ENCODE data around the gene SLC39A3.

SLC39A3 gene

GRCh38 chr19:2769218-2769617 lies 29.4 kb upstream of the SLC39A3 start:
- no peak for DNase-seq (ENCODE audit: low spot score)
- in situ Hi-C loops (cut with MboI; ENCODE audit: low pct_unique_long_range_greater_than_20kb, low sequenced_read_pairs, unreplicated experiment), result no loop called here
- TF ChIP-seq, protein P1, sequence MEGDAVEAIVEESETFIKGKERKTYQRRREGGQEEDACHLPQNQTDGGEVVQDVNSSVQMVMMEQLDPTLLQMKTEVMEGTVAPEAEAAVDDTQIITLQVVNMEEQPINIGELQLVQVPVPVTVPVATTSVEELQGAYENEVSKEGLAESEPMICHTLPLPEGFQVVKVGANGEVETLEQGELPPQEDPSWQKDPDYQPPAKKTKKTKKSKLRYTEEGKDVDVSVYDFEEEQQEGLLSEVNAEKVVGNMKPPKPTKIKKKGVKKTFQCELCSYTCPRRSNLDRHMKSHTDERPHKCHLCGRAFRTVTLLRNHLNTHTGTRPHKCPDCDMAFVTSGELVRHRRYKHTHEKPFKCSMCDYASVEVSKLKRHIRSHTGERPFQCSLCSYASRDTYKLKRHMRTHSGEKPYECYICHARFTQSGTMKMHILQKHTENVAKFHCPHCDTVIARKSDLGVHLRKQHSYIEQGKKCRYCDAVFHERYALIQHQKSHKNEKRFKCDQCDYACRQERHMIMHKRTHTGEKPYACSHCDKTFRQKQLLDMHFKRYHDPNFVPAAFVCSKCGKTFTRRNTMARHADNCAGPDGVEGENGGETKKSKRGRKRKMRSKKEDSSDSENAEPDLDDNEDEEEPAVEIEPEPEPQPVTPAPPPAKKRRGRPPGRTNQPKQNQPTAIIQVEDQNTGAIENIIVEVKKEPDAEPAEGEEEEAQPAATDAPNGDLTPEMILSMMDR (IDR thresholded peaks at IDR 0.05; ENCODE audit: extremely low read depth, insufficient read depth, missing control alignments), result no peak

DNA sequence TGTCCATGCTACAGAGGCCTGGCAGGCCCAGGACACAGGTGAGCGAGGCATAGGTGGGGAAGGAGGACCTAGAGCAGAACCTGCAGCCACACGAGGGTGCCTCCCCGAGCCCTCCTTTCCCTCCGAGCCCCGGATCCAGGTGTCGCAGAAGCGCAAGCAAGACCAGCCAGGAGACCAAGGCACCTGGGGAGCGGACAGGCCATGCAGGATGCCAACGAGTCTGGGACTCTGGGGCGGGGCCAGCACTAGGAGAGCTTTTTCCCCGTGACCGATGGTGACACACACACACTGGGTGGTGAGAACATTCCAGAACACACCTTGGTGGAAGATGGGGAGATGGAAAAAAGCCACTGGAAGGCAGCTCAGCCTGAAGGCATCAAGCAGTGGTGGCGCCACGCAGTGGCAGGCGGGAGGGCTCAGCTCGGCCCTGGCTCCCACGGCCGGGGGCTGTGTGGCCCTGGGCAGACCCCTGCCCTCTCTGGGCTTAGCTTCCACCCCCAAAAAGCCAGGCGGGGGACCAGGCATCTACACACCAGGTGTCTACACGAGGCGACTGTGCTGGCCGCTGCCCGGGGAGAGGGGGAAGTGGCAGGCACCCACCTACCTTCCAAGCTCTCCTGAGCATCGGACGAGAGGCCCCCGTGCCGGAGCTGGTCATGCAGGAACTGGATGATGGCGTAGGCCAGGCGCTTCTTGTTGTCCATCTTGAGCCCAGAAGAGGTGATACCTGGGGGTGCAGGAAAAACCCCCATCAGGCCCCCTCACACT lies 28.7 kb upstream of the SLC39A3 start:
- no peak for DNase-seq (ENCODE audit: low spot score)
- in situ Hi-C loops (cut with MboI; ENCODE audit: low pct_unique_long_range_greater_than_20kb, low sequenced_read_pairs, unreplicated experiment), result no loop called here
- TF ChIP-seq, protein P1 (IDR thresholded peaks at IDR 0.05; ENCODE audit: extremely low read depth, insufficient read depth, missing control alignments), result no peak

DNA sequence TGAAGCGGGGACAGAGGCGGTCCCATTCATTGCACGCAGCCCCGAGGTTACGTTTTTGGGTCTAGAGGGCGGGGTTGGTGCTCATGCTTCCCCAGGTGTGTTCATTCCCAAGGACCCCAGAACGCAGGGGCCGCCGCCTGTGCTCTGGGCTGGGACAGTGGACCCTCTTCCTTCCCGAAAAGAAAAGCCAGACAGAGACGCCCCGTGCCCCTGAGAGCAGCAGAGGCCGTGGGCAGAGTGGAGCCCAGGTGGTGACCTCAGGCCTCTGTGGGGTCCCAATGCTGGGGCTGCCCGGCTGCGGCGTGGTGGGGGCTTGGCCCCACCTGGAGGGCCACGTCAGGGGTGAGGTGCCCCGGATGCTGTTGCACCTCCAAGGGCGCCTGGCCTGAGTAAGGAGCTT lies 27.9 kb upstream of the SLC39A3 start:
- no peak for DNase-seq (ENCODE audit: low spot score)
- in situ Hi-C loops (cut with MboI; ENCODE audit: low pct_unique_long_range_greater_than_20kb, low sequenced_read_pairs, unreplicated experiment), result no loop called here
- TF ChIP-seq, protein P1 (IDR thresholded peaks at IDR 0.05; ENCODE audit: extremely low read depth, insufficient read depth, missing control alignments), result no peak

- in situ Hi-C loops (cut with MboI; ENCODE audit: low pct_unique_long_range_greater_than_20kb, low sequenced_read_pairs, unreplicated experiment), result no loop called here
- TF ChIP-seq, protein P1 (IDR thresholded peaks at IDR 0.05; ENCODE audit: extremely low read depth, insufficient read depth, missing control alignments), result no peak
- DNase-seq (ENCODE audit: low spot score), result no peak
Measured at GRCh38 chr19:2766594-2767372, 27.0 kb upstream of the SLC39A3 start.

DNA sequence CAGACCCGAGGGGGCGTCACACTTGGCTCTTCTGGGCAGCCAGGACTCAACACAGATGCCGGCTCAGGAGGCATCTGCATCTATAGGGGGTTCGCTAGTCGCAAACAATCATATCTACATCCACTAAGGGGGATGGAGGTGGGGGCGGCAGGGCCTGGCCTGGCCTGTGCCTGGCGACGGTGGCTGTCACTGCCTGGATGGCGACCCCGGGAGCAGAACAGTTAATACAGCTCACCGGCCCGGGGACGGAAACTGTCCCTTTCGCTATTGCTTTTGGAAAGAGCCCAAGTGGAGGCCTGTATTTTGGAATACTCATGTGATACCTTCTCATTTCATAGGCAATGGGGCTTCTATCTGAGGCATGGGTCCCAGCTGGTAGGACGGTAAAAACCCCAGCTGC lies 25.6 kb upstream of the SLC39A3 start:
- in situ Hi-C loops (cut with MboI; ENCODE audit: low pct_unique_long_range_greater_than_20kb, low sequenced_read_pairs, unreplicated experiment), result no loop called here
- DNase-seq (ENCODE audit: low spot score), result no peak
- TF ChIP-seq, protein P1 (IDR thresholded peaks at IDR 0.05; ENCODE audit: extremely low read depth, insufficient read depth, missing control alignments), result no peak

- in situ Hi-C loops (cut with MboI; ENCODE audit: low pct_unique_long_range_greater_than_20kb, low sequenced_read_pairs, unreplicated experiment), result no loop called here
- TF ChIP-seq, protein P1 (IDR thresholded peaks at IDR 0.05; ENCODE audit: extremely low read depth, insufficient read depth, missing control alignments), result no peak
- DNase-seq (ENCODE audit: low spot score), result no peak
Measured at GRCh38 chr19:2764945-2765344, 25.1 kb upstream of the SLC39A3 start.

All from GM13977 (cell line).